Measurements from ENCODE around the gene XPO4.
A peak's percentile ranks its signal among the peaks of the same experiment; 100 is the strongest.
"Not testable (repeated sequence)": the region's sequence is repeated elsewhere in the genome, so short reads cannot be mapped to it uniquely, and the experiment has no call there.

XPO4 gene

GRCh38 chr13:20902438-20903163, at the start of gene XPO4:
TSS of gene XPO4 (minus strand) at chr13:20902746. CDS start at chr13:20902738, 8 bp downstream.
- peak; percentile 57 to 72 (median 60) for DNase-seq

GRCh38 chr13:20948001-20948400, 45.5 kb upstream of the XPO4 start:
- DNase-seq = not testable (repeated sequence)

DNA sequence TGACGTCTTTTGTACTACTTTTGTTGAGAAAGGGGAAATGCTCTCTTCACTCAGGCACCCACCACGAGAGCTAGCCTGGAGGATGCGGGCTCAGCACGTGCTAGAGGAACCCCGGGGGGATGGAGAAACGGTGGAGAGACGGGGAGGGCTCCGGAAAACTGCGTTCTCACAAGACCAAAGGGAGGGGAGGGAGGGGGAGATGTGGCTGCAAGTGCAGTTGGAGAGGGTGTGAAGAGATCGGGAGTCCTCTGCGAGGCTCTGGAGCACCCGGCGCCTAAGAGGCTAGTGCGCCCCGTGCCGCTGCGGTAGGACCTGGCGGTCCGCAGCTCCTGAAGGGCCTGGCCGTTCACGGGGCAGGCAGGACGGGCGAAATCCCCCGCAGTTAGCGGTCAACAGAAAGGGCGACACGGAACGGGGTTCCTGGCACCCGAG, 43.4 kb upstream of the XPO4 start:
- DNase-seq = no peak

DNA sequence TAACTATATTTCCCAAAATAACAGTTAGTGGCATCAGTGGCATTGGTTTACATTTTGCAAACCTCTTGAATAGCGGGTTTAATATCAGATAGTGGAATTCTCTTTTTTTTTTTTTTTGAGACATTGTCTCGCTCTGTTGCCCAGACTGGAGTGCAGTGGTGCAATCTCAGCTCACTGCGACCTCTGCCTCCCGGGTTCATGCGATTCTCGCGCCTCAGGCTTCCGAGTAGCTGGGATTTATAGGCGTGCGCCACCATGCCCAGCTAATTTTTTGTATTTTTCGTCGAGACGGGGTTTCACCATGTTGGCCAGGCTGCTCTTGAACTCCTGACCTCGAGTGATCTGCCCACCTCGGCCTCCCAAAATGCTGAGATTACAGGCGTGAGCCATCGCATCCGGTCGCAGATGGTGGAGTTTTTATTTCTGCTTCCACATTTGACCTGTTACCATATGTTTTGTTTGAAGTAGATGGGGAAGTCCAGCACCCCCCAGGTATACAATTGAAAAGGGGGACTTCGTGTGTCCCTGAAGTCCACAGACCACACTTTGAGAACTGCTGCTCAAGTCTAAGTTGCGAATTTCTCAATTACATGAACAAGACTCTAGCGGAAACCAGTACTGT, 40.5 kb upstream of the XPO4 start:
- no peak for DNase-seq

- DNase-seq = not testable (repeated sequence)
These were observed 38.0 kb upstream of the XPO4 start for GRCh38 chr13:20940511-20940910.

GRCh38 chr13:20940083-20940482, 37.5 kb upstream of the XPO4 start:
- no peak for DNase-seq

DNA sequence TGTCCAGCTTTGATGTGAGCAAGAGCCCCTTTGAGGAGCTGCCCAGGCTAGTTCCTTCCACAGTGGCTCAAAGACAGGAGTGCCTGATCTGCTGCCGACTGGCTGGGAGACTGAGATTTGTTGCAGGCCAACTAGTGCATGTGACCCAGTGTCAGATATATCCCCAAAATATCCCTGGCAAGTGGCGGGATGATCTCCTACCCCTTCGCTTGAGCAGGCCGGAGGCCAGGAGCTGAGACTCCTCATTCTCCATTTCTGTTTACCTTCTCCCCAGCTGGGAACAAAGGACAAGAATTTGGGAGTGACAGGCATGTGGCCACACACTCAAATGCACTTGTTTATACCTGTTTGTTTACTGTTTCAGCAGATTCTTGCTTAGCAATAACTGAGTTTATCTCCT, 37.1 kb upstream of the XPO4 start:
- DNase-seq = no peak

- no peak for DNase-seq
These were observed 35.8 kb upstream of the XPO4 start for GRCh38 chr13:20938302-20938701.

- DNase-seq = no peak
These were observed 25.2 kb upstream of the XPO4 start for GRCh38 chr13:20927596-20928257.

- not testable (repeated sequence) for DNase-seq
These were observed 22.8 kb upstream of the XPO4 start for GRCh38 chr13:20925395-20925790.

DNA sequence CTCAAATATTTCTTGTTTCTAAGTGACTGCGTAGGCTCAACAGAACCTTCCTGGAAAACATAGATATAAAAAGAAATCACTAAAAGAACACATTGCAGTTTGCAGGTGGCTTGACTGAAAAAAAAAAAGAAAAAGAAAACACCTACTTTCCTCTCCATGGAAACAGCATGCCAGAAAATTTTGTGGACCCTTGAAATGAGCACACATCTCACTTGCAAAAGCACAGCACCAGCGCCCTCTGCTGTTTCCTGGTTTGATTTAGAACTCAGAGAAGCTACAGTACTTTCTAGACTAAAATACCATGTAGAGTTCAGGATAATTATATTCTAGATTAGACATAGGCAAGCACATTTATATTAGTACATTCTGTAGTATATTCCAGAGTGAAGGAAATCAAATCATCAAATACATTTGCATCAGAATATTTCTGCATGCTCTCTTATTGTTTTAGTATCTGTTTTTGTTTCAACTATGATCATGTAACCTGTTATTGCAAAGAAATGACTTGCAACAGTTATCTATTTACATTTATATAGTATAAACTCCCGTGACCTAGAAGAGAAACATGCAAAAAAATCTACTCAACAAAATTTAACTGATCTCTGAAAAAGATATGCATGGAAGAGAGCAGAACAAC, 22.3 kb upstream of the XPO4 start:
- DNase-seq = peak in 3 of 4 experiments; percentile 37 to 53 (median 41)

- no peak for DNase-seq
These were observed 20.7 kb upstream of the XPO4 start for GRCh38 chr13:20923272-20923671.

DNA sequence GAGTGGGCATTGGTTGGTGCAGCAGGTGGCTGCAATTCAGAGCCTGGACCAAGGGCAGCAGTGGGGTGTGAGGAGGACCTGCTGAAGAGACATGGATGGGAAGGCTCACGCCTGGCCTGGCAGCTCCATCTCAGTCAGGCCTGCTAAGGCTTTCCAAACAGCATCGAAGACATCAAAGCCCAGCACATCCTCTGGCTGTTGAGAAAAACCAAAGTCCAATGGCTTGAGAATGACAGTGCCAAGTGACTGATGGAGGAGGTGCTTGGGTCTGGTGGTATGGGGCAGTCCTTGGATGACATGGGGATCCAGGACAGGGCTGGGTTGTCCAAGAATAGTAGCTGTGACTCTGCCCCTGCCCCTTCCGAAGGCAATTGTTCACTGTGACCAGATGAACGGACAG, 19.0 kb upstream of the XPO4 start:
- DNase-seq = no peak

- DNase-seq = not testable (repeated sequence)
These were observed 13.1 kb upstream of the XPO4 start for GRCh38 chr13:20915676-20916075.

- DNase-seq = no peak
These were observed 8.5 kb upstream of the XPO4 start for GRCh38 chr13:20911037-20911436.

DNA sequence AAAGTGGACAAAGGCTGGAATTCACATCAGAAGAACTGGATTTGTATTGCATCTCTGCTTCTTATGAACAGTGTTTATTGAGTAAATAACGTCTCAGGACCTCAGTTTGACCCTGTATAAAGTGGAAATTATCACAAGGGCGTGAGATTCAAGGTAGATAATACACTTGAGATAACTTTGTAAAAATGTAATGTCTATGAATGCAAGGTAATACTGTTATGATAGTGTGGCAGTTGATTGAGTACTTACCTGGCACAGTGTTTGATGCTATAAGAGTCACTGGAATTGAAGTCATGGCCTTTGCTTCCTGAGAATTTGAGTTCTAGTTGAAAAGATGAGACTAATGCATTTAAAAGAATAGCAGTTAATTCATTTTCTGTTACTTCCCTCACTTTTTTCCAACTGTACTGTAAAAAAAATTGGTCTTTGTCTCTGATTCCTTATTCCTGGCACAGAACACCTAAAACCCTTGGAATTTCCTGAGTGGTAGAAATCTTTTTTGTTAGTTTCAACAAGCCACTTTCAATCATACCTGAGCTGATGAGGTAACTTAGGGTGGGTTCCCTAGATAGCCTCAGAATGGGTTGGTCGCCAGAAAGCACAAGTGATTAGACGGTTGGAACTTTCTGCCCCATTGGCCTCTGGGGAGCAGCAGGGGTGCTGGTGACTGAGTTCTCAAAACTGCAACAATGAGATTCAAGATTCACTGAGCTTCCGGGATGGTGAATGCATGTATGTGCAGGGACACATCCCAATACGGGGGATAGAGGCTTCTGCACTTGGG, 6.4 kb upstream of the XPO4 start:
- DNase-seq = no peak

DNA sequence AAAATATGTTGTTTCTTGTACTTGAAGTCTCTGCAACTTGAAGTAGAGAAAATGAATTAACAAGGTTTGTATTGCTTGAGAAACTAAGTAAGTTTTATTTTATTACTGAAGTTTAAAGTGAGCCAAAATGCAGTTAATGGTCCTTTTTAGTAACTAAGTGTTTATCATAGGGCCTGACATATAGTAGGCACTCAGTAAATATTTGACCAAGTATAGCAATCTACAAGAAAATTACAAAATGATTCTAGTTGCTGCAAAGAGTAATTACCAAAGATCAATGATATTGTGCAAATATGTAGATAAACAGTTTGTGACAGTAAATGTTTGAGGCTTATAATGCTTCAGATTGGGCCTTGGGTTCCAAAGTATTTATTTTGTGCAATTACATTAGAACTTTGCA, 2.4 kb upstream of the XPO4 start:
- DNase-seq = no peak

DNA sequence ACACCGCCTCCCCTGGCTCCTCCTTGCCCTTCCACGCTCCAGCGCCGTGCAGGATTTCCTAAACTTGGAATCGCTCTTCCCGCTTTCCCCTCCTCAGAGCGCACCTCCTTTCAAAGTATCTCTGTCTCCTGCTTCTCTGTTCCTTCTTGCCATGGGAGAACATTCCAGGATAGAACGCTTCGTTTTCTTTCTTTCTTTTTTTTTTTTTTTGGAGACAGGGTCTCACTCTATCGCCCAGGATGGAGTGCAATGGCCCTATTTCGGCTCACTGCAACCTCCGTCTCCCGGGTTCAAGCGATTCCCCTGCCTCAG, 574 bp upstream of the XPO4 start:
- DNase-seq = no peak

DNA sequence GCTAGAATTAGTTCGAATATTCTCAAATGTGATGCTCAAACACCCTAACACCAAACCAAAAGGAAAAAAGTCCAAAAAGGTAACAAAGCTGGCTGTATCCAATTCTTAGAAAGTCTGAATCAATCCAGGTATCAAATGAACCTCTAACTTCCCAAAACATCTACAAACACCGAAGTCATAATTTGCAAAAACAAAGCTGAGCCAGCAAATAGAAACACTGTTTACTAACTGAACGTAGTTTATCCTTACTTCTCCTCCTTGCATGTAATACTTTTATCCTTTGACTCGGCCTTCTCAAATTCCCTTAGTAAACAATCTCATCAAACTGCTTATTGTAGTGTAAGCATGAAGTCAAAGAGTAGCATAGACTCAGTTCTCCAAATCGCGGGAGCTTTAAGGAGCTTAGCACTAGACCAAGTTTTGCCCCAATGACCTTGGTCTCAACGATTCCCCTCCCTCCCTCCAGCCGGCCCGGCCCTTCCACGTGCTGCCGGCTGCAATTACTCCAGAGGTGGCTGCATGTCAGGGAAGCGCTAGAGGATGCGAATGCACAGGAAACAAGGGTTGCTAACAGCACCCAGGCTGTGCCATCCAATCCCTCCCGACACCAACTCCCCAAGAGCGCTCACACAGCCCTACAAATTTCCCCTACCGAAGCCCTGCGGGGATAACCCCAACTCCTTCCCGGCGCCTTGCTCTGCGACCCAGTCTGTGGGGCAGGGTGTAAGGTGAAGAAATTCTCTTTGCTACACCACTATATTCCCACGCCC, 693 bp downstream of the XPO4 start:
- DNase-seq = peak in 1 of 4 experiments; percentile 14

- DNase-seq = no peak
These were observed 8.3 kb downstream of the XPO4 start for GRCh38 chr13:20894245-20894644.

DNA sequence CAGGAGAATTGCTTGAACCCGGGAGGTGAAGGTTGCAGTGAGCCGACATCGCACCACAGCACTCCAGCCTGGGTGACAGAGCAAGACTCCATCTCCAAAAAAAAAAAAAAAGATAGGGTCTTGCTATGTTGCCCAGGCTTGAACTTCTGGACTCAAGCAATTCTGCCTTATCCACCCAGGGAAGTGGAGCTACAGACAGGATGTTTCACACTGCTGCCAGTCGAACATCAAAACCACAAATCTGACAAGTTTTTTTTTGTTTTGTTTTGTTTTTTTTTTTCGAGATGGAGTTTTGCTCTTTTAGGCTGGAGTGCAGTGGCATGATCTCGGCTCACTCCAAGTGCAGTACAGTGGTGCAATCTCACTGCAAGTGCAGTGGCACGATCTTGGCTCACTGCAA, 10.8 kb downstream of the XPO4 start:
- no peak for DNase-seq

DNA sequence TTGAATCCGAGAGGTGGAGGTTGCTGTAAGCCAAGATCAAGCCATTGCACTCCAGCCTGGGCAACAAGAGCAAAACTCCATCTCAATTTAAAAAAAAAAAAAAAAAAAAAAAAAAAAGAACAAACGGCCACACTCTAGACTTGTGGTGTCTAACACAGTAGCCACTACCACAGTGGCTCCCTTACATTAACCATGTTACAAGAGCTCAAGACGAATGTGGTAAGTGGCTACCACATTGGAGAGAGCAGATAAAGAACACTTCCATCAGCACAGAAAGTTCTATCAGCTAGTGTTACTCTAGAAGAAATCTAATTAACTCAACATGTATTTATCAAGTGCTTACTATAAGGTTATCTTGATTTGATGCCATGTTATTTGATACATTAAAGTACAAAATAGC, 11.5 kb downstream of the XPO4 start:
- DNase-seq = no peak
